Left colon (tissue), 2 donors: ENCODE data around the gene NUMB. TPM values are rescaled to one million over a fixed set of nuclear protein-coding genes. Genes with fewer than 3 reads are reported as not detected.

Source experiments
- ATAC-seq: fragments of 200-7000 bp; cut with Tn5 transposase; one replicate; pipeline ENCODE4 v1.9.1; 2020; ENCODE audit warnings: mild to moderate bottlenecking, moderate library complexity
- DNase-seq, 2 donors: peaks; one replicate each; pipeline ENCODE4 v3.0.0-alpha.2; 2020
- intact Hi-C, 2 donors: fragments of 100-400 bp; cut with DNase I in 1 of 2; cut with micrococcal nuclease in 1 of 2; formaldehyde crosslinking; loops; one replicate each; pipeline versions ENCODE4 v1.11.2 to v1.14.0; 2022; cut with DNase I, micrococcal nuclease
- total RNA-seq, 2 donors: library from RNA; stranded (reverse); fragmentation: NEBNext Ultra II Directional; extraction: Animal tissue kit (Norgen Biotek cat#: 25700); gene quantifications; one replicate each; pipeline ENCODE4 v1.2.1, GENCODE V29; 2021
- donor health status: DM: no; HTN: no; CAD: no.
- donor health status: DM: yes; HTN: yes; CAD: no.

Gene NUMB
- total RNA-seq, 2 donors from 2014 or later = 105 to 114 TPM

GRCh38 chr14:73273799-73274198 is 184.5 kb downstream of the NUMB start:
- DNase-seq = no peak
- no peak for ATAC-seq
- intact Hi-C loops = no loop called here

GRCh38 chr14:73272393-73272792 is 186.0 kb downstream of the NUMB start:
- no peak for ATAC-seq
- DNase-seq = no peak
- intact Hi-C loops = no loop called here

GRCh38 chr14:73269729-73270531 is 188.4 kb downstream of the NUMB start:
- intact Hi-C loops = no loop called here
- peak; percentile 44 for ATAC-seq
- peak in 1 of 2 donors; percentile 53 for DNase-seq

GRCh38 chr14:73267474-73267873 is 190.9 kb downstream of the NUMB start:
- no peak for DNase-seq
- intact Hi-C loops = no loop called here
- ATAC-seq = no peak

GRCh38 chr14:73266317-73266716 is 192.0 kb downstream of the NUMB start:
- intact Hi-C loops = no loop called here
- DNase-seq (no peak), ATAC-seq (no peak)

- intact Hi-C loops = no loop called here
- DNase-seq = no peak
- no peak for ATAC-seq
These were observed 192.7 kb downstream of the NUMB start for GRCh38 chr14:73265721-73266046.

GRCh38 chr14:73264885-73265720 is 193.2 kb downstream of the NUMB start:
- peak; percentile 37 for ATAC-seq
- intact Hi-C loops = no loop called here
- no peak for DNase-seq

GRCh38 chr14:73264080-73264884 is 194.1 kb downstream of the NUMB start:
- DNase-seq = no peak
- peak; percentile 15 for ATAC-seq
- intact Hi-C loops = no loop called here

GRCh38 chr14:73263606-73264005 is 194.7 kb downstream of the NUMB start:
- ATAC-seq = no peak
- intact Hi-C loops = no loop called here
- DNase-seq = no peak

GRCh38 chr14:73262427-73263183 is 195.7 kb downstream of the NUMB start:
- no peak for ATAC-seq
- no peak for DNase-seq
- intact Hi-C loops = no loop called here

GRCh38 chr14:73261520-73262426 is 196.6 kb downstream of the NUMB start:
- intact Hi-C loops = no loop called here
- DNase-seq = no peak
- ATAC-seq = no peak

- ATAC-seq (no peak), DNase-seq (no peak)
- intact Hi-C loops = no loop called here
These were observed 197.3 kb downstream of the NUMB start for GRCh38 chr14:73261075-73261474.

- intact Hi-C loops = no loop called here
- DNase-seq = no peak
- ATAC-seq = no peak
These were observed 197.8 kb downstream of the NUMB start for GRCh38 chr14:73260574-73260973.

GRCh38 chr14:73259837-73260236 is 198.5 kb downstream of the NUMB start:
- DNase-seq (no peak), ATAC-seq (no peak)
- intact Hi-C loops = no loop called here

- no peak for DNase-seq
- no peak for ATAC-seq
- intact Hi-C loops = no loop called here
These were observed 199.3 kb downstream of the NUMB start for GRCh38 chr14:73258845-73259611.

- ATAC-seq = no peak
- intact Hi-C loops = no loop called here
- DNase-seq = no peak
These were observed 200.3 kb downstream of the NUMB start for GRCh38 chr14:73258076-73258475.

- DNase-seq (no peak), ATAC-seq (no peak)
- intact Hi-C loops = no loop called here
These were observed 202.6 kb downstream of the NUMB start for GRCh38 chr14:73255693-73256225.
